Measurements from ENCODE around the gene ZCCHC3. TPM values are rescaled to one million over a fixed set of nuclear protein-coding genes. Genes with fewer than 3 reads are reported as not detected.

The ZCCHC3 gene
- total RNA-seq, 3 donors from 2014 or later: 22.5 to 26.0 (median 25.5) TPM

DNA sequence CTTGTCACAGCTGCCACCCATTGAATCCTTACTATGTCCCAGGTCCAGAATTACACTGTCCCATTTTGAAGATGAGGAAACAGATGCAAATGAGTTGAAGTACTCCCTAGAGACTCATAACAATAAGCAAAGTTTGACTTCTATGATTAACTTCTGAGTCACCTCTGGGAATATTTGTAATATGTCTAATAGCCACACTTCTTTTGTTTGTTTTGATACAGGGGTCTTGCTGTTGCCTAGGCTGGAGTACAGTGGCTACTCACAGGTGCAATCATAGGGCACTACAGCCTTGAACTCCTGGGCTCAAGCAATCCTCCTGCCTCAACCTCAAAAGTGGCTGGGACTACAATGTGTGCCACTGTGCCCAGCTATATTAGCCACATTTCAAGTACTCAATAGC lies 16.6 kb downstream of the ZCCHC3 start:
- no peaks in the 10 kb centered on the region for H3K9me3 Mint-ChIP-seq
- peaks cover 1% of the 10 kb centered on the region for H3K27me3 Mint-ChIP-seq (ENCODE audit: low read depth)
- ATAC-seq (no peak), DNase-seq (no peak)
- peaks cover 11% of the 10 kb centered on the region for H3K4me1 Mint-ChIP-seq (ENCODE audit: low read depth)
- no peaks in the 10 kb centered on the region for H3K36me3 Mint-ChIP-seq (ENCODE audit: insufficient read depth)
- no peak overlapping the region for H3K4me3 Mint-ChIP-seq

GRCh38 chr20:316316-317068 lies 19.1 kb downstream of the ZCCHC3 start:
- peaks cover 1% of the 10 kb centered on the region for H3K27me3 Mint-ChIP-seq (ENCODE audit: low read depth)
- H3K36me3 Mint-ChIP-seq (ENCODE audit: insufficient read depth): no peaks in the 10 kb centered on the region
- no peak for DNase-seq
- H3K4me1 Mint-ChIP-seq (ENCODE audit: low read depth): no peaks in the 10 kb centered on the region
- no peak overlapping the region for H3K4me3 Mint-ChIP-seq
- no peak for ATAC-seq
- no peaks in the 10 kb centered on the region for H3K9me3 Mint-ChIP-seq

GRCh38 chr20:324177-325044 lies 27.0 kb downstream of the ZCCHC3 start:
- Mint-ChIP-seq H3K4me1 (ENCODE audit: low read depth) (peaks cover 11% of the 10 kb centered on the region), H3K4me3 (peak overlapping the region; percentile 87), H3K27me3 (ENCODE audit: low read depth) (no peaks in the 10 kb centered on the region), H3K36me3 (ENCODE audit: insufficient read depth) (no peaks in the 10 kb centered on the region), H3K9me3 (no peaks in the 10 kb centered on the region)
- peak; percentile 70 to 72 for ATAC-seq
- peak; percentile 92 for DNase-seq

- peak; percentile 98 for DNase-seq
- Mint-ChIP-seq H3K27me3 (ENCODE audit: low read depth) (no peaks in the 10 kb centered on the region), H3K4me1 (ENCODE audit: low read depth) (peaks cover 14% of the 10 kb centered on the region), H3K9me3 (no peaks in the 10 kb centered on the region), H3K36me3 (ENCODE audit: insufficient read depth) (no peaks in the 10 kb centered on the region), H3K4me3 (peak within 1 kb of the TSS; percentile 87)
- peak; percentile 79 to 82 for ATAC-seq
Observed at GRCh38 chr20:325045-325888, 27.9 kb downstream of the ZCCHC3 start, which contains the start of gene SOX12. TSS of gene SOX12 (plus strand) at chr20:325552. CDS start at chr20:325925, 373 bp downstream.

- no peaks in the 10 kb centered on the region for H3K27me3 Mint-ChIP-seq (ENCODE audit: low read depth)
- H3K36me3 Mint-ChIP-seq (ENCODE audit: insufficient read depth): no peaks in the 10 kb centered on the region
- peaks cover 16% of the 10 kb centered on the region for H3K4me1 Mint-ChIP-seq (ENCODE audit: low read depth)
- peak overlapping the region; percentile 75 for H3K4me3 Mint-ChIP-seq
- no peak for ATAC-seq
- H3K9me3 Mint-ChIP-seq: no peaks in the 10 kb centered on the region
- peak; percentile 36 for DNase-seq
Observed at GRCh38 chr20:325889-326644, 28.7 kb downstream of the ZCCHC3 start.

DNA sequence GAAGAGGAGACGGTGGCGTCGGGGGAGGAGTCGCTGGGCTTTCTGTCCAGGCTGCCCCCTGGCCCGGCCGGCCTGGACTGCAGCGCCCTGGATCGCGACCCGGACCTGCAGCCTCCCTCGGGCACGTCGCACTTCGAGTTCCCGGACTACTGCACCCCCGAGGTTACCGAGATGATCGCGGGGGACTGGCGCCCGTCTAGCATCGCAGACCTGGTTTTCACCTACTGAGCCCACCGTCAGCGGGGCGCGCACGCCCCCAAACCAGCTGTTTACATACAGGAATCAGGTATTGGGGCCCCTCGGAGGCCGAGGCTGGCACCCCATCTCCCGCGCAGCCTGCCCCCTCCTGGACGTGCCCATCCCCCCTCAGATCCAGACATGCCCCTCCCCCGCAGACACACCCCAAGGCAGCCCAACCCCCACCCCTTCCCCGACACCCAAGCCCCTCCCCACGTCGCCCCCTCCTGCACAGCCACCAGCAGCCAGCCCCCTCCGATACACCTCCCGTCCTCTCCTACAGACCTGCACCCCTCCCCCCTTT lies 29.3 kb downstream of the ZCCHC3 start:
- no peaks in the 10 kb centered on the region for H3K9me3 Mint-ChIP-seq
- no peak for DNase-seq

GRCh38 chr20:327186-328026 lies 30.0 kb downstream of the ZCCHC3 start:
- DNase-seq (peak; percentile 74), ATAC-seq (no peak)
- H3K4me3 Mint-ChIP-seq: peak overlapping the region; percentile 47
- no peaks in the 10 kb centered on the region for H3K36me3 Mint-ChIP-seq (ENCODE audit: insufficient read depth)
- H3K4me1 Mint-ChIP-seq (ENCODE audit: low read depth): peaks cover 16% of the 10 kb centered on the region
- H3K9me3 Mint-ChIP-seq: no peaks in the 10 kb centered on the region
- no peaks in the 10 kb centered on the region for H3K27me3 Mint-ChIP-seq (ENCODE audit: low read depth)

More for the DNA sequence above, 29.3 kb downstream of the ZCCHC3 start:
- peaks cover 16% of the 10 kb centered on the region for H3K4me1 Mint-ChIP-seq (ENCODE audit: low read depth)
- H3K27me3 Mint-ChIP-seq (ENCODE audit: low read depth): no peaks in the 10 kb centered on the region
- no peak for ATAC-seq
- peak overlapping the region; percentile 49 for H3K4me3 Mint-ChIP-seq
- H3K36me3 Mint-ChIP-seq (ENCODE audit: insufficient read depth): no peaks in the 10 kb centered on the region

DNA sequence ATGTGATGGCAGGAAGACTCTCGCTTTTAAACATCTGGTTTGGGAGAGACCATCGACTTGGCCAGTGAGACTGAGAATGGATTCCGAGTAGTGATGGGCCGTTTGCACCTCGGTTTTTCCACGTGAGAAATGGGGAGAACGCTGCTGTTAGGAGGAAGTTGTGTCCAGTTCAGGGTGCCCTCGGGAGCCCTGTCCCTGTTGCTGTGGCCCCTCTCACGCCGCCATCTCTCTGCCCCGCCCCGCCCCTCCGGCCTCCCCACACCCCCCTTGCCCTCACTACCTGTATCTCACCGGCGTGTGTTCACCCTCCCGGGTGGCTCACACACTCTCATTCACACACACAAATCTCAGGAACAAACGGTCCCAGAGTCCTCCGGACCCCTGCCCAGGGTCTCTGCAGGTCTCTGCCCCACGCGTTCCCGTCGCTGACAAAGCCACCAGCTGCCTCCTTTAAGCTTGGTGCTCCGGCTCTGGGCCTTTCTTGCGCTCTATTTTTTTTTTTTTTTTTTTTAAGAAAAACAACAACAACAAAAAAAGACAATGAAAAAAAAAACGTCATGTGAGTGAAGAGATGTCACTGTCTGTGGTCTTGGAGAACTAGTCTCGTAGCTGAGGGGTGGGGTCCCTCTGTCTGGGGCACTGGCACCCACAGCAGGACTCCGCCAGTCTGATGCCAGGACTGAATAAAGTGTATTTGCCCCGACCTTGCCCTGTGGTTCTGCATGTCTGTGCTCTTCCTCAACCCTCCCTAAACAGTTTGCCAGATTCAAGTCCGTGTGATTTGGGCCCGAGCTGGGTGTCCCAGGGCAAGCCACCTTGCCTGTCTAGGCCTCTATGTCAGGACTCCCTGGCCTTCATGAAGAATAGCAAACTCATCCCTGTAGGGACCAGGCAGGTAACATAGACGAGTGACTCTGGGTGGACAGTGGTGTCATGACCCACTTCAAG lies 30.9 kb downstream of the ZCCHC3 start:
- H3K4me3 Mint-ChIP-seq: peak overlapping the region; percentile 26
- peaks cover 16% of the 10 kb centered on the region for H3K4me1 Mint-ChIP-seq (ENCODE audit: low read depth)
- H3K9me3 Mint-ChIP-seq: no peaks in the 10 kb centered on the region
- DNase-seq (no peak), ATAC-seq (no peak)
- no peaks in the 10 kb centered on the region for H3K27me3 Mint-ChIP-seq (ENCODE audit: low read depth)
- no peaks in the 10 kb centered on the region for H3K36me3 Mint-ChIP-seq (ENCODE audit: insufficient read depth)

GRCh38 chr20:328975-329695 lies 31.8 kb downstream of the ZCCHC3 start:
- Mint-ChIP-seq H3K9me3 (no peaks in the 10 kb centered on the region), H3K27me3 (ENCODE audit: low read depth) (no peaks in the 10 kb centered on the region), H3K4me1 (ENCODE audit: low read depth) (peaks cover 12% of the 10 kb centered on the region), H3K36me3 (ENCODE audit: insufficient read depth) (no peaks in the 10 kb centered on the region), H3K4me3 (no peak overlapping the region)
- no peak for DNase-seq
- no peak for ATAC-seq

DNA sequence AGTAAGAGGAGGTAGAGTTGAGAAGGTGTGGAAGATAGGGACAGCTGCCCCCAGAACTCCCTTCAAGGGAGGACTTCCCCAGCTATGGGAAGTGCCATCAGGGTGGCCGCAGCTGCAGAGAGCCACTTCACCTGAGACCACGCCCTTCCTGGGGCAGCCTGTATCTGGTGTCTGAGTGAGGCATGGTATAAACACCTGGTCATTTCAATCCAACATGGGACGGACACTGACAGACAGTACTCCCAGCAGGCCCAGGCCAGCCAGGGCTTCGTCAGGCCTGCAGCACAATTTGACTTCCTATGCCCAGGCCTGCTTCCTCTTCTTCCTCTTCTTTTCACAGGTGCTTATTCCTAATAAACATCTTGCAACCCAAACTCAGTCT lies 32.5 kb downstream of the ZCCHC3 start:
- ATAC-seq: no peak
- H3K27me3 Mint-ChIP-seq (ENCODE audit: low read depth): no peaks in the 10 kb centered on the region
- no peak overlapping the region for H3K4me3 Mint-ChIP-seq
- DNase-seq: no peak
- H3K4me1 Mint-ChIP-seq (ENCODE audit: low read depth): peaks cover 12% of the 10 kb centered on the region
- H3K9me3 Mint-ChIP-seq: no peaks in the 10 kb centered on the region
- no peaks in the 10 kb centered on the region for H3K36me3 Mint-ChIP-seq (ENCODE audit: insufficient read depth)
